HG03432 (cell line): ENCODE data around the gene MAP7.
"Not testable (repeated sequence)": the region's sequence is repeated elsewhere in the genome, so short reads cannot be mapped to it uniquely, and the experiment has no call there.

ENCODE experiments used
- ATAC-seq: cut with Tn5 transposase; IDR thresholded peaks from one replicate; pipeline ENCODE4 v1.9.1; 2021; ENCODE audit warnings: mild to moderate bottlenecking, moderate library complexity; ENCODE audit not compliant: unreplicated experiment

The MAP7 gene

GRCh38 chr6:136401236-136401635 is 149.0 kb downstream of the MAP7 start:
- not testable (repeated sequence) for ATAC-seq

GRCh38 chr6:136398453-136398852 is 151.8 kb downstream of the MAP7 start:
- no peak for ATAC-seq

GRCh38 chr6:136396908-136397307 is 153.3 kb downstream of the MAP7 start:
- no peak for ATAC-seq

GRCh38 chr6:136390959-136391358 is 159.3 kb downstream of the MAP7 start:
- ATAC-seq, result not testable (repeated sequence)

GRCh38 chr6:136387316-136387715 is 162.9 kb downstream of the MAP7 start:
- ATAC-seq, result no peak

- ATAC-seq, result no peak
Observed at GRCh38 chr6:136383268-136383937, 166.8 kb downstream of the MAP7 start.

- ATAC-seq, result no peak
Observed at GRCh38 chr6:136382676-136383252, 167.5 kb downstream of the MAP7 start.

- no peak for ATAC-seq
Observed at GRCh38 chr6:136378888-136379287, 171.3 kb downstream of the MAP7 start.

GRCh38 chr6:136375836-136376235 is 174.4 kb downstream of the MAP7 start:
- ATAC-seq, result not testable (repeated sequence)

- no peak for ATAC-seq
Observed at GRCh38 chr6:136371959-136372358, 178.3 kb downstream of the MAP7 start.

- ATAC-seq, result no peak
Observed at GRCh38 chr6:136370988-136371728, 179.1 kb downstream of the MAP7 start.

GRCh38 chr6:136365776-136366354 is 184.4 kb downstream of the MAP7 start:
- no peak for ATAC-seq

GRCh38 chr6:136362421-136363356 is 187.5 kb downstream of the MAP7 start:
- ATAC-seq, result no peak

GRCh38 chr6:136361787-136362186 is 188.4 kb downstream of the MAP7 start:
- no peak for ATAC-seq

- no peak for ATAC-seq
Observed at GRCh38 chr6:136360783-136361182, 189.4 kb downstream of the MAP7 start.

GRCh38 chr6:136359851-136360250 is 190.4 kb downstream of the MAP7 start:
- ATAC-seq, result no peak

GRCh38 chr6:136351518-136352110 is 198.6 kb downstream of the MAP7 start:
- no peak for ATAC-seq

GRCh38 chr6:136350914-136351313 is 199.3 kb downstream of the MAP7 start:
- no peak for ATAC-seq

- no peak for ATAC-seq
Observed at GRCh38 chr6:136347847-136348246, 202.4 kb downstream of the MAP7 start.

GRCh38 chr6:136345145-136345544 is 205.1 kb downstream of the MAP7 start:
- no peak for ATAC-seq
